ENCODE measurements around the gene COL9A1.

Gene COL9A1

GRCh38 chr6:70221715-70222438, 81.0 kb downstream of the COL9A1 start:
- no peak for DNase-seq

DNA sequence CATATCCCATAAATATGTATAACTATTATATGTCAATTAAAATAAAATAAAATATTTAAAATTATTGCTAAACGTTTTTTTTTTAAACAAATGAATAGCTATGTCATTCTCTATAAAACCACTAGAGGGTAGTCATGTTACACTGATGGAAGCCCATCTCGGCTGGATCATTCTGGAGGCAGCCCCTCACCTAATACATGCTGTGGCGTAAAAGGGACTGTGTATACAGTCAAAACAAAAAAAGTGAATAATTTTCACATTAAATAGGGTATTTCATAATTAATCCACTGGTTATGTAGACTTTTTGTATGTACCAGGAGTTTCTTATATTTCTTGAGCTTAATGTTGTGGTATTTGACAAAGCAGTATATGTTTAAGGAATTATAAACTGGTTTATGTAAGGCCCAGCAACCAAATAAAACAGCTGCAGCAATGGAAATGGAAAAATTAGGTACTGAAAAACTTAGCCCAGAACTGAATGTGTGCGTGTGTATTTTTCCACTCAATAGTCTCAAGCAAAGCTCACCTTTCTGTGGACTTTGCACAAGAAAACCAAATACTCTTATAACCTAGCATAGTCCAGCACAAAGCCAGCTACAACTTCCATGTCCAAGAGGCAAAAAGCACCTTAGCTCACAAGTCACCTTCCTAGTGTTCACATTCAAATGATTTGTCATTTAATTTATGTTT, 81.7 kb downstream of the COL9A1 start:
- no peak for DNase-seq

GRCh38 chr6:70219943-70220613, 82.8 kb downstream of the COL9A1 start:
- DNase-seq: no peak

DNA sequence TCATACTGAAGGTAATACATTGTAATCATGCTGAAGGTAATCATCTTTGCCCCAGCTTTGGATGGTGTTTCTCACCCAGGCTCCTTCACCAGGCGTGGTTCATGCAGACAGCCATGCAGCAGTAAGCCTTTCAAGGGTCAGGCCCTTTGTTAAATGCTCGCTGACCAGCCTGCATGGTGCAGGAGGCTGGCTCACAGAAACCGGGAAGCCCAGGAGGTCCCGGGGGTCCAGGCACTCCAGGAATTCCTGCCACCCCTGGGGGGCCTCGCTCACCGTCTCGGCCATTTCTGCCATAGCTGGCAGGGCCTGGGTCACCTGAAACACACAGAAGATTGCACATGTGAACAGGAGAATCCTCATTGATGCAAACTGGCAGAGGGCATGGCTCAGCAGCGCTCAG, 86.1 kb downstream of the COL9A1 start:
- no peak for DNase-seq

- DNase-seq: no peak
Measured at GRCh38 chr6:70215460-70216108, 87.3 kb downstream of the COL9A1 start.

DNA sequence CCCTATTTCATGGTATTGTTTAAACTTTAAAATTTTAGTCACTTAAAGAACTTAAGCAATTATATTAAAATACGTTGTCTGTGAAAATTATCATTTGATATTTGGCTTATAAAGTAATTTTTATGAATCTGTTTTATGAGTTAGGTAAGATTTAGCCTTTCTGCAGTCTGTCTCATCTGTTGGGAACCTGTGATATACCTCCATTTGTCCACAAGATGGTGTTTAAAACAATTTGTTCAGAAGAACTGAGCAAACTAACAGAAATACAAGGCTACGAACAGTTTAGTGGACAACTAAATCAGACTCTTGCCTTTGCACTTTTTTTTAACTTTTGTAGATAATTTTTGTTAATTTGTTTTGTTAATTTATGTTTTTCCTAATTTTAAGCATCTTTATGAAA, 92.4 kb downstream of the COL9A1 start:
- no peak for DNase-seq

- no peak for DNase-seq
Measured at GRCh38 chr6:70208235-70208790, 94.6 kb downstream of the COL9A1 start.

DNA sequence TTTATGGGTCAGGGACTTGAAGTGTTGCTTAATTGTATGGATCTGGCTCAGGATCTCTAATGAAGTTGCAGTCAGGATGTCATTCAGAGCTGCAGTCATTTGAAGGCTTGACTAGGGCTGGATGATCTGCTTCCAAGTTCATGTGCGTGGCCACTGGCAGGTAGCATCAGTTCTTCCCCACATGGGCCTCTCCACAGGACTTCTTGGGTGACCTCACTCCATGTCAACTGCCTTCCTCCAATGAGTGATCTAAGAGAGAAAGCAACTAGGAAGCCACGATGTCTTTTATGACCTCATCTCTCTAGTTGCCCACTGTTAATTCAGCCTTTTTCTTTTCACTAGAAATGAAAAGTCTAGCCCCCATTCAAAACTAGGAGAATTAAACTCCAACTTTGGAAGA, 104.1 kb downstream of the COL9A1 start:
- DNase-seq: no peak

- no peak for DNase-seq
Measured at GRCh38 chr6:70196531-70196930, 106.4 kb downstream of the COL9A1 start.

- no peak for DNase-seq
Measured at GRCh38 chr6:70194421-70194820, 108.5 kb downstream of the COL9A1 start.

GRCh38 chr6:70188202-70188601, 114.7 kb downstream of the COL9A1 start:
- DNase-seq: no peak

- DNase-seq: no peak
Measured at GRCh38 chr6:70186461-70186860, 116.4 kb downstream of the COL9A1 start.

- DNase-seq: no peak
Measured at GRCh38 chr6:70184723-70185122, 118.2 kb downstream of the COL9A1 start.

- no peak for DNase-seq
Measured at GRCh38 chr6:70183538-70183937, 119.3 kb downstream of the COL9A1 start.

GRCh38 chr6:70180901-70181599, 121.8 kb downstream of the COL9A1 start:
- DNase-seq: no peak

GRCh38 chr6:70180183-70180900, 122.5 kb downstream of the COL9A1 start:
- no peak for DNase-seq

GRCh38 chr6:70176842-70177550, 125.9 kb downstream of the COL9A1 start:
- DNase-seq: no peak

DNA sequence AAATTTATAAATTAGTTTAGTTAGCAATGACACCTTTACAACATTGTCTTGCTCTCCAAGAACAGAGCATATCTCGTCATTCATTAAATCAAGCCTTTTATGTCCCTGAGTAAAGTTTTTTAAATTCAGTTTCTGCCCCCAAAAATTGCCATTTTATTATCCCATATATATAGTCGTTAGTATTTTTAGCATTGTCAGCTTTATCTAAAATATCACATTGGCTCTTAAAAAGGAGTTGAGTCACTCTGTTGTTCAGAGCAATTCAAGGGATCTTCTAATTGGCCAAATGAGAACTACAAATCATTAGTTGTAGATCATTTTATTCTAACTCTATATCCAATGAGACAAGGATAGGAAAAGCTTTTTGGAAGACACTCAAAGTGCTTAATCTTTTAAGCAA, 127.1 kb downstream of the COL9A1 start:
- DNase-seq: no peak

- DNase-seq: no peak
Measured at GRCh38 chr6:70172252-70172651, 130.6 kb downstream of the COL9A1 start.

- DNase-seq: no peak
Measured at GRCh38 chr6:70171236-70171635, 131.6 kb downstream of the COL9A1 start.

GRCh38 chr6:70168681-70169377, 134.1 kb downstream of the COL9A1 start:
- no peak for DNase-seq
